Activated CD8-positive, alpha-beta memory T cell treated with anti-CD3 and anti-CD28 coated beads, Interleukin-2, amount 50 U/mL, for 4 hours (primary cell): ENCODE measurements around the gene KAZN.
"Not testable (repeated sequence)": the region's sequence is repeated elsewhere in the genome, so short reads cannot be mapped to it uniquely, and the experiment has no call there.

Experiments used
- DNase-seq: peaks from one replicate; pipeline ENCODE4 v3.0.0-alpha.2; 2020

KAZN gene

GRCh38 chr1:15124362-15125100 is 526.0 kb downstream of the KAZN start:
- no peak for DNase-seq

GRCh38 chr1:15125101-15125745 is 526.7 kb downstream of the KAZN start:
- DNase-seq, result no peak

GRCh38 chr1:15128077-15128476 is 529.6 kb downstream of the KAZN start:
- DNase-seq, result no peak

- DNase-seq, result peak; percentile 68
Measured at GRCh38 chr1:15128520-15129313, 530.2 kb downstream of the KAZN start.

GRCh38 chr1:15129944-15130343 is 531.5 kb downstream of the KAZN start:
- DNase-seq, result no peak

- no peak for DNase-seq
Measured at GRCh38 chr1:15130607-15131006, 532.1 kb downstream of the KAZN start.

GRCh38 chr1:15132965-15133364 is 534.5 kb downstream of the KAZN start:
- DNase-seq, result no peak

- no peak for DNase-seq
Measured at GRCh38 chr1:15134285-15134684, 535.8 kb downstream of the KAZN start.

GRCh38 chr1:15135604-15136003 is 537.1 kb downstream of the KAZN start:
- not testable (repeated sequence) for DNase-seq

GRCh38 chr1:15137809-15138208 is 539.3 kb downstream of the KAZN start:
- no peak for DNase-seq

GRCh38 chr1:15139654-15140350 is 541.3 kb downstream of the KAZN start:
- DNase-seq, result no peak

GRCh38 chr1:15141935-15142539 is 543.6 kb downstream of the KAZN start:
- DNase-seq, result no peak

GRCh38 chr1:15145327-15145726 is 546.8 kb downstream of the KAZN start:
- DNase-seq, result no peak

- no peak for DNase-seq
Measured at GRCh38 chr1:15146142-15146680, 547.7 kb downstream of the KAZN start.

- DNase-seq, result no peak
Measured at GRCh38 chr1:15146971-15147376, 548.5 kb downstream of the KAZN start.

GRCh38 chr1:15148004-15148403 is 549.5 kb downstream of the KAZN start:
- no peak for DNase-seq

- no peak for DNase-seq
Measured at GRCh38 chr1:15148475-15148874, 550.0 kb downstream of the KAZN start.

GRCh38 chr1:15148941-15149340 is 550.5 kb downstream of the KAZN start:
- DNase-seq, result no peak

GRCh38 chr1:15150376-15150775 is 551.9 kb downstream of the KAZN start:
- DNase-seq, result no peak

GRCh38 chr1:15151377-15151806 is 552.9 kb downstream of the KAZN start:
- no peak for DNase-seq

- no peak for DNase-seq
Measured at GRCh38 chr1:15151871-15152270, 553.4 kb downstream of the KAZN start.
